HepG2 (cell line): ENCODE results near the gene SPATC1L. TPM values are rescaled to one million over a fixed set of nuclear protein-coding genes. Genes with fewer than 3 reads are reported as not detected.

ENCODE experiments used
- AHR ChIP-seq: IDR thresholded peaks from 2 replicates; pipeline ENCODE4 v1.6.1; 2018; ENCODE audit warnings: missing genetic modification reagents, missing compliant biosample characterization
- BRD4 ChIP-seq: sonication (generic); formaldehyde crosslinking; IDR thresholded peaks from 2 replicates; pipeline ENCODE4 v1.4.0; 2020; ENCODE audit warnings: missing genetic modification reagents
- CEBPG ChIP-seq: IDR thresholded peaks from 2 replicates; pipeline ENCODE4 v1.6.1; 2016
- CHD2 ChIP-seq: IDR thresholded peaks from 2 replicates; pipeline ENCODE4 v1.6.1; 2011; ENCODE audit warnings: low read depth, low read length, improper control_type of control experiment
- DNMT3B ChIP-seq: conservative IDR thresholded peaks from 2 replicates; pipeline ENCODE4 v1.6.1; 2016; ENCODE audit warnings: missing biosample characterization, control low read depth
- E2F2 ChIP-seq: sonication (generic); formaldehyde crosslinking; IDR thresholded peaks from 2 replicates; pipeline ENCODE4 v1.4.0; 2020; ENCODE audit warnings: missing genetic modification reagents, borderline replicate concordance
- ELF4 ChIP-seq: sonication (generic); formaldehyde crosslinking; IDR thresholded peaks from 2 replicates; pipeline ENCODE4 v1.5.0; 2020; ENCODE audit warnings: missing genetic modification reagents, mild to moderate bottlenecking, moderate library complexity, borderline replicate concordance
- HINFP ChIP-seq: sonication (generic); formaldehyde crosslinking; IDR thresholded peaks from 2 replicates; pipeline ENCODE4 v1.4.0; 2020; ENCODE audit warnings: low read depth, mild to moderate bottlenecking, missing genetic modification reagents
- HNF4A ChIP-seq: sonication (generic); formaldehyde crosslinking; IDR thresholded peaks from 2 replicates; pipeline ENCODE4 v1.4.0; 2020; ENCODE audit warnings: missing genetic modification reagents
- IRF2 ChIP-seq: IDR thresholded peaks from 2 replicates; pipeline ENCODE4 v1.6.1; 2018; ENCODE audit warnings: missing genetic modification reagents, missing compliant biosample characterization
- KDM6A ChIP-seq: IDR thresholded peaks from 2 replicates; pipeline ENCODE4 v1.6.1; 2016; ENCODE audit warnings: low read depth
- KMT2B ChIP-seq: IDR thresholded peaks from 2 replicates; pipeline ENCODE4 v1.6.1; 2016; ENCODE audit warnings: missing genetic modification reagents, missing compliant biosample characterization
- MED1 ChIP-seq: sonication (generic); formaldehyde crosslinking; IDR thresholded peaks from 2 replicates; pipeline ENCODE4 v1.4.0; 2020; ENCODE audit warnings: missing genetic modification reagents
- MIXL1 ChIP-seq: IDR thresholded peaks from 2 replicates; pipeline ENCODE4 v1.6.1; 2016
- PLRG1 ChIP-seq: fragments of 450-650 bp; conservative IDR thresholded peaks from 2 replicates; pipeline ENCODE4 v1.6.1; 2016
- POLR2AphosphoS5 ChIP-seq: IDR thresholded peaks from 2 replicates; pipeline ENCODE4 v1.6.1; 2012; ENCODE audit warnings: low read depth, low read length
- SOX13 ChIP-seq, 3 experiments: fragments of 450-650 bp in 1 of 3; sonication (generic) in 1 of 3; formaldehyde crosslinking in 1 of 3; IDR thresholded peaks in 2 of 3; conservative IDR thresholded peaks in 1 of 3; 2 replicates each; pipeline versions ENCODE4 v1.5.0 to v1.6.1; 2016 to 2020; ENCODE audit warnings: antibody characterized with exemption in 1 of 3, mild to moderate bottlenecking in 1 of 3, missing compliant biosample characterization in 1 of 3, missing genetic modification reagents in 1 of 3, moderate library complexity in 1 of 3
- STAG1 ChIP-seq: sonication (generic); formaldehyde crosslinking; IDR thresholded peaks from 2 replicates; pipeline ENCODE4 v1.4.0; 2020; ENCODE audit warnings: missing genetic modification reagents
- TRAFD1 ChIP-seq: sonication (generic); formaldehyde crosslinking; IDR thresholded peaks from 2 replicates; pipeline ENCODE4 v1.5.1; 2020; ENCODE audit warnings: missing genetic modification reagents, mild to moderate bottlenecking, borderline replicate concordance
- ZC3H13 ChIP-seq: sonication (generic); formaldehyde crosslinking; IDR thresholded peaks from 2 replicates; pipeline ENCODE4 v1.8.1; 2023; ENCODE audit warnings: mild to moderate bottlenecking, missing genetic modification reagents, moderate library complexity
- ZFAT ChIP-seq: sonication (generic); formaldehyde crosslinking; conservative IDR thresholded peaks from 2 replicates; pipeline ENCODE4 v1.8.1; 2023; ENCODE audit warnings: missing genetic modification reagents, inconsistent platforms
- ZFY ChIP-seq: sonication (generic); formaldehyde crosslinking; IDR thresholded peaks from 2 replicates; pipeline ENCODE4 v1.4.0; 2020; ENCODE audit warnings: missing genetic modification reagents
- ZNF180 ChIP-seq: sonication (generic); formaldehyde crosslinking; IDR thresholded peaks from 2 replicates; pipeline ENCODE4 v1.4.0; 2020; ENCODE audit warnings: low read depth, missing genetic modification reagents, borderline replicate concordance
- ZNF335 ChIP-seq: sonication (generic); formaldehyde crosslinking; IDR thresholded peaks from 2 replicates; pipeline ENCODE4 v1.4.0; 2020; ENCODE audit warnings: missing genetic modification reagents
- ZNF451 ChIP-seq: sonication (generic); formaldehyde crosslinking; IDR thresholded peaks from 2 replicates; pipeline ENCODE4 v1.5.0; 2020; ENCODE audit warnings: mild to moderate bottlenecking, missing genetic modification reagents
- ZNF709 ChIP-seq: sonication (generic); formaldehyde crosslinking; IDR thresholded peaks from 2 replicates; pipeline ENCODE4 v1.5.0; 2020; ENCODE audit warnings: mild to moderate bottlenecking, missing genetic modification reagents
- ZNF746 ChIP-seq: sonication (generic); formaldehyde crosslinking; IDR thresholded peaks from 2 replicates; pipeline ENCODE4 v1.8.0; 2022; ENCODE audit warnings: mild to moderate bottlenecking, missing genetic modification reagents
- ZNF891 ChIP-seq: sonication (generic); formaldehyde crosslinking; IDR thresholded peaks from 2 replicates; pipeline ENCODE4 v1.5.0; 2020; ENCODE audit warnings: mild to moderate bottlenecking, missing genetic modification reagents
- polyA plus RNA-seq, 8 experiments: library from polyadenylated mRNA; depleted of rRNA in 3 of 8; stranded (reverse) in 7 of 8; unstranded in 1 of 8; fragments of >200 nt; fragmentation: Illumina TruSeq in 4 of 8; extraction: Trizol in 4 of 8; gene quantifications; 2 replicates each; pipeline versions ENCODE4 v1.2.1 to v1.2.3, GENCODE V29; 2011 to 2016; ENCODE audit warnings: low read depth in 4 of 8, missing spikeins in 1 of 8, mixed read lengths in 1 of 8; ENCODE audit not compliant: insufficient read depth in 1 of 8
- total RNA-seq, 5 experiments: library from RNA; depleted of rRNA; stranded (reverse); fragments of >200 nt; fragmentation: Illumina TruSeq; extraction: Trizol; gene quantifications; 2 replicates each; pipeline ENCODE4 v1.2.3, GENCODE V29; 2016; ENCODE audit warnings: low read depth in 1 of 5

Gene SPATC1L
- total and polyA plus RNA-seq, 2 of the 13 experiments (the other 11 are each of a cell fraction or from before 2014, with no cell fraction given), result 1.4 to 3.3 TPM

- TF ChIP-seq TRAFD1 (CRISPR knock-in tag), result no peak
- no peak; the same call in 1 of the 2 replicates for TF ChIP-seq POLR2AphosphoS5
- TF ChIP-seq HNF4A (CRISPR knock-in tag), result peak; percentile 64
- peak; percentile 63 for TF ChIP-seq MED1 (CRISPR knock-in tag)
- TF ChIP-seq SOX13 (IDR thresholded peaks at IDR 0.05), result peak; percentile 44; the same call in 1 of the 2 replicates
- peak in 1 of 2 experiments; percentile 21; a peak in 2 of 4 replicates for TF ChIP-seq SOX13 (CRISPR knock-in tag; conservative IDR thresholded peaks at IDR 0.05 in 1 of 2, IDR thresholded peaks at IDR 0.05 in 1 of 2)
- TF ChIP-seq CEBPG (CRISPR knock-in tag), result no peak
- TF ChIP-seq E2F2 (CRISPR knock-in tag), result no peak
- TF ChIP-seq PLRG1, result no peak
- peak; percentile 21; the same call in 1 of the 2 replicates for TF ChIP-seq KMT2B
- no peak for TF ChIP-seq HINFP (CRISPR knock-in tag)
- TF ChIP-seq ZNF180 (CRISPR knock-in tag), result no peak
- peak; percentile 79 for TF ChIP-seq ZNF709
- no peak for TF ChIP-seq ZFAT
- no peak for TF ChIP-seq CHD2
- TF ChIP-seq ZNF335 (CRISPR knock-in tag), result no peak
- TF ChIP-seq ZC3H13, result peak; percentile 42; the same call in 1 of the 2 replicates
- TF ChIP-seq BRD4 (CRISPR knock-in tag), result 0 out of 2 replicates have a peak, but pooled peaks have one; percentile 18
- TF ChIP-seq ELF4 (CRISPR knock-in tag), result no peak
- peak; percentile 72 for TF ChIP-seq AHR
- TF ChIP-seq IRF2 (CRISPR knock-in tag), result 0 out of 2 replicates have a peak, but pooled peaks have one; percentile 32
- TF ChIP-seq DNMT3B (CRISPR knock-in tag), result no peak
- TF ChIP-seq ZFY (CRISPR knock-in tag), result peak; percentile 61; the same call in 1 of the 2 replicates
- no peak; the same call in 1 of the 2 replicates for TF ChIP-seq ZNF451 (CRISPR knock-in tag)
- peak; percentile 39; the same call in 1 of the 2 replicates for TF ChIP-seq ZNF891 (CRISPR knock-in tag)
- TF ChIP-seq ZNF746 (CRISPR knock-in tag), result 0 out of 2 replicates have a peak, but pooled peaks have one; percentile 10
- peak; percentile 48 for TF ChIP-seq STAG1 (CRISPR knock-in tag)
- no peak for TF ChIP-seq MIXL1 (CRISPR knock-in tag)
- TF ChIP-seq KDM6A (CRISPR knock-in tag), result no peak
Measured at GRCh38 chr21:46153247-46154154, 30.8 kb downstream of the SPATC1L start (continued).
